ENCODE results near the gene ARRDC3.
"Not testable (repeated sequence)": the region's sequence is repeated elsewhere in the genome, so short reads cannot be mapped to it uniquely, and the experiment has no call there.

ARRDC3 gene

GRCh38 chr5:91386120-91386519 lies 3.0 kb upstream of the ARRDC3 start (continued):
- TF ChIP-seq CTCF (tag by site-specific recombination; IDR thresholded peaks at IDR 0.05) (0 out of 2 replicates have a peak, but pooled peaks have one; percentile 7), ZNF211 (tag by site-specific recombination; IDR thresholded peaks at IDR 0.05; ENCODE audit: low read depth) (no peak)

GRCh38 chr5:91385596-91385995 lies 2.5 kb upstream of the ARRDC3 start:
- 0 out of 2 replicates have a peak, but pooled peaks have one; percentile 60 for TF ChIP-seq ZNF121 (tag by site-specific recombination; IDR thresholded peaks at IDR 0.05)
- POLR2A ChIA-PET, result interaction anchor here (1.8 kb wide), 1 partner anchor 277 kb away, joined by 4 read pairs; no protein-coding TSS in a partner anchor
- H3K36me3 ChIP-seq (ENCODE audit: control insufficient read depth in 2 of 2, insufficient read depth in 1 of 2, low read length in 2 of 2); H3K4me1 ChIP-seq (ENCODE audit: control insufficient read depth, insufficient read depth, low read length); H3K4me3 ChIP-seq (ENCODE audit: low read depth, low read length); H3K27ac ChIP-seq (ENCODE audit: extremely low read depth, low read depth, low read length); H3K9me3 ChIP-seq (ENCODE audit: control insufficient read depth, insufficient read depth, low read depth, low read length): not testable (repeated sequence)
- CTCF ChIA-PET, result interaction anchor here (0.6 to 5.3 kb wide), 58 partner anchors 9 to 1120 kb away, joined by 3 to 98 read pairs (median 5); no protein-coding TSS in a partner anchor

- H3K4me3 ChIP-seq (ENCODE audit: low read depth, low read length), result no peak overlapping the region
- no peak overlapping the region; the same call in 1 of the 2 replicates for H3K27ac ChIP-seq (ENCODE audit: extremely low read depth, low read depth, low read length)
- ChIA-PET POLR2A (interaction anchor here (0.9 to 1.8 kb wide), 3 partner anchors 32 to 277 kb away, joined by 3 to 4 read pairs (median 4); no protein-coding TSS in a partner anchor), CTCF (interaction anchor here (0.6 to 5.3 kb wide), 80 partner anchors 10 to 1120 kb away, joined by 3 to 98 read pairs (median 4); no protein-coding TSS in a partner anchor)
- no peaks in the 10 kb centered on the region for H3K36me3 ChIP-seq (ENCODE audit: control insufficient read depth in 2 of 2, insufficient read depth in 1 of 2, low read length in 2 of 2)
- H3K9me3 ChIP-seq (ENCODE audit: control insufficient read depth, insufficient read depth, low read depth, low read length), result no peaks in the 10 kb centered on the region
- peaks cover 6% of the 10 kb centered on the region; the same call in 1 of the 2 replicates for H3K4me1 ChIP-seq (ENCODE audit: control insufficient read depth, insufficient read depth, low read length)
- TF ChIP-seq ZNF335 (tag by site-specific recombination; conservative IDR thresholded peaks at IDR 0.05), result peak; percentile 66; the same call in 1 of the 2 replicates
- TF ChIP-seq SP7 (tag by site-specific recombination; IDR thresholded peaks at IDR 0.05), result 0 out of 2 replicates have a peak, but pooled peaks have one; percentile 28
- TF ChIP-seq CTCF (tag by site-specific recombination; IDR thresholded peaks at IDR 0.05), result peak; percentile 82
- no peak for TF ChIP-seq GLI2 (tag by site-specific recombination; IDR thresholded peaks at IDR 0.05; ENCODE audit: borderline replicate concordance, low read depth)
- TF ChIP-seq ZNF366 (tag by site-specific recombination; conservative IDR thresholded peaks at IDR 0.05), result no peak
- TF ChIP-seq ZFP69B (tag by site-specific recombination; IDR thresholded peaks at IDR 0.05), result 0 out of 2 replicates have a peak, but pooled peaks have one; percentile 51
- TF ChIP-seq ZSCAN30 (tag by site-specific recombination; IDR thresholded peaks at IDR 0.05), result peak; percentile 69; the same call in 1 of the 2 replicates
- no peak for TF ChIP-seq ZFP37 (tag by site-specific recombination; IDR thresholded peaks at IDR 0.05)
- no peak for TF ChIP-seq ZNF112 (tag by site-specific recombination; IDR thresholded peaks at IDR 0.05)
- TF ChIP-seq ZEB2 (tag by site-specific recombination; IDR thresholded peaks at IDR 0.05), result peak; percentile 96
- TF ChIP-seq ZNF660 (tag by site-specific recombination; IDR thresholded peaks at IDR 0.05), result peak; percentile 87
- TF ChIP-seq ZBTB6 (tag by site-specific recombination; IDR thresholded peaks at IDR 0.05), result no peak
- TF ChIP-seq ZNF692 (tag by site-specific recombination; IDR thresholded peaks at IDR 0.05), result peak; percentile 81
- TF ChIP-seq KLF9 (tag by site-specific recombination; IDR thresholded peaks at IDR 0.05; ENCODE audit: low read depth), result no peak
- TF ChIP-seq ZNF214 (tag by site-specific recombination; IDR thresholded peaks at IDR 0.05; ENCODE audit: borderline replicate concordance), result 0 out of 2 replicates have a peak, but pooled peaks have one; percentile 6
- 0 out of 2 replicates have a peak, but pooled peaks have one; percentile 6 for TF ChIP-seq PRDM6 (tag by site-specific recombination; IDR thresholded peaks at IDR 0.05)
- TF ChIP-seq ZNF184 (tag by site-specific recombination; IDR thresholded peaks at IDR 0.05), result no peak
- no peak for TF ChIP-seq GLIS2 (tag by site-specific recombination; IDR thresholded peaks at IDR 0.05)
Measured at GRCh38 chr5:91384671-91385430, 1.7 kb upstream of the ARRDC3 start.

Data from HEK293 (cell line).